ENCODE measurements around the gene GPI. TPM values are rescaled to one million over a fixed set of nuclear protein-coding genes. Genes with fewer than 3 reads are reported as not detected.
"Not testable (repeated sequence)": the region's sequence is repeated elsewhere in the genome, so short reads cannot be mapped to it uniquely, and the experiment has no call there.

Gene GPI
- total RNA-seq, 2 donors from 2014 or later: 106 to 188 TPM

- Histone ChIP-seq H3K27me3 (replicated peaks; ENCODE audit: insufficient read depth) (no peaks in the 10 kb centered on the region), H3K36me3 (peaks cover 3 to 7% of the 10 kb centered on the region in 2 donors), H3K4me1 (replicated peaks) (no peaks in the 10 kb centered on the region), H3K27ac (peak overlapping the region; percentile 32 to 70), H3K4me3 (no peak overlapping the region), H3K9me3 (no peaks in the 10 kb centered on the region)
- 93% methylated on average over 4 of the region's 4 CpGs for WGBS
- intact Hi-C loops (cut with DNase I): no loop called here
- DNase-seq (ENCODE audit: low spot score): no peak
- TF ChIP-seq, protein P1, sequence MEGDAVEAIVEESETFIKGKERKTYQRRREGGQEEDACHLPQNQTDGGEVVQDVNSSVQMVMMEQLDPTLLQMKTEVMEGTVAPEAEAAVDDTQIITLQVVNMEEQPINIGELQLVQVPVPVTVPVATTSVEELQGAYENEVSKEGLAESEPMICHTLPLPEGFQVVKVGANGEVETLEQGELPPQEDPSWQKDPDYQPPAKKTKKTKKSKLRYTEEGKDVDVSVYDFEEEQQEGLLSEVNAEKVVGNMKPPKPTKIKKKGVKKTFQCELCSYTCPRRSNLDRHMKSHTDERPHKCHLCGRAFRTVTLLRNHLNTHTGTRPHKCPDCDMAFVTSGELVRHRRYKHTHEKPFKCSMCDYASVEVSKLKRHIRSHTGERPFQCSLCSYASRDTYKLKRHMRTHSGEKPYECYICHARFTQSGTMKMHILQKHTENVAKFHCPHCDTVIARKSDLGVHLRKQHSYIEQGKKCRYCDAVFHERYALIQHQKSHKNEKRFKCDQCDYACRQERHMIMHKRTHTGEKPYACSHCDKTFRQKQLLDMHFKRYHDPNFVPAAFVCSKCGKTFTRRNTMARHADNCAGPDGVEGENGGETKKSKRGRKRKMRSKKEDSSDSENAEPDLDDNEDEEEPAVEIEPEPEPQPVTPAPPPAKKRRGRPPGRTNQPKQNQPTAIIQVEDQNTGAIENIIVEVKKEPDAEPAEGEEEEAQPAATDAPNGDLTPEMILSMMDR (IDR thresholded peaks at IDR 0.05): no peak
- TF ChIP-seq POLR2A (IDR thresholded peaks at IDR 0.05) (no peak), POLR2AphosphoS5 (IDR thresholded peaks at IDR 0.05) (no peak)
Measured at GRCh38 chr19:34325181-34325580, 39.8 kb upstream of the GPI start.

- H3K9me3 ChIP-seq: no peaks in the 10 kb centered on the region
- peaks cover 6 to 7% of the 10 kb centered on the region in 2 donors for H3K36me3 ChIP-seq
- H3K27me3 ChIP-seq (replicated peaks; ENCODE audit: insufficient read depth): no peaks in the 10 kb centered on the region
- WGBS: 47% methylated on average over 4 of the region's 4 CpGs
- TF ChIP-seq POLR2A (IDR thresholded peaks at IDR 0.05) (no peak), POLR2AphosphoS5 (IDR thresholded peaks at IDR 0.05) (peak; percentile 41)
- TF ChIP-seq, protein P1 (IDR thresholded peaks at IDR 0.05): no peak
- no peak for DNase-seq (ENCODE audit: low spot score)
- intact Hi-C loops (cut with DNase I): no loop called here
- H3K27ac ChIP-seq: peak overlapping the region; percentile 32 to 70
- H3K4me1 ChIP-seq (replicated peaks): no peaks in the 10 kb centered on the region
- H3K4me3 ChIP-seq: no peak overlapping the region
Measured at GRCh38 chr19:34325981-34326787, 38.8 kb upstream of the GPI start.

GRCh38 chr19:34327851-34328250 lies 37.1 kb upstream of the GPI start:
- Histone ChIP-seq H3K9me3 (no peaks in the 10 kb centered on the region), H3K36me3 (peaks cover 0 to 6% of the 10 kb centered on the region in 2 donors), H3K4me3 (no peak overlapping the region), H3K27ac (peak overlapping the region in 1 of 2 donors; percentile 3), H3K4me1 (replicated peaks) (no peaks in the 10 kb centered on the region), H3K27me3 (replicated peaks; ENCODE audit: insufficient read depth) (no peaks in the 10 kb centered on the region)
- whole genome bisulfite sequencing: 88% methylated on average over 15 of the region's 15 CpGs
- no peak for DNase-seq (ENCODE audit: low spot score)
- intact Hi-C loops (cut with DNase I): no loop called here
- TF ChIP-seq, protein P1 (IDR thresholded peaks at IDR 0.05): no peak
- TF ChIP-seq POLR2A (IDR thresholded peaks at IDR 0.05) (no peak), POLR2AphosphoS5 (IDR thresholded peaks at IDR 0.05) (no peak)

GRCh38 chr19:34328982-34329381 lies 36.0 kb upstream of the GPI start:
- peaks cover 0 to 6% of the 10 kb centered on the region in 2 donors for H3K36me3 ChIP-seq
- no peaks in the 10 kb centered on the region for H3K27me3 ChIP-seq (replicated peaks; ENCODE audit: insufficient read depth)
- 60% methylated on average over 1 of the region's 1 CpG for WGBS
- no peak overlapping the region for H3K4me3 ChIP-seq
- H3K27ac ChIP-seq: no peak overlapping the region
- no peak for TF ChIP-seq POLR2A (IDR thresholded peaks at IDR 0.05)
- no peak for TF ChIP-seq POLR2AphosphoS5 (IDR thresholded peaks at IDR 0.05)
- TF ChIP-seq, protein P1 (IDR thresholded peaks at IDR 0.05): no peak
- DNase-seq (ENCODE audit: low spot score): no peak
- no peaks in the 10 kb centered on the region for H3K4me1 ChIP-seq (replicated peaks)
- intact Hi-C loops (cut with DNase I): no loop called here
- H3K9me3 ChIP-seq: no peaks in the 10 kb centered on the region

- no peak for DNase-seq (ENCODE audit: low spot score)
- intact Hi-C loops (cut with DNase I): loop anchor here (10.0 kb wide), 1 partner anchor 75 kb away; the partner anchor contains the start of gene GARRE1
- Histone ChIP-seq H3K9me3 (no peaks in the 10 kb centered on the region), H3K4me1 (replicated peaks) (no peaks in the 10 kb centered on the region), H3K27ac (no peak overlapping the region), H3K4me3 (no peak overlapping the region), H3K27me3 (replicated peaks; ENCODE audit: insufficient read depth) (no peaks in the 10 kb centered on the region), H3K36me3 (peaks cover 0 to 6% of the 10 kb centered on the region in 2 donors)
- 87% methylated on average over 4 of the region's 4 CpGs for WGBS
- TF ChIP-seq, protein P1 (IDR thresholded peaks at IDR 0.05): no peak
- TF ChIP-seq POLR2A (IDR thresholded peaks at IDR 0.05): no peak
- TF ChIP-seq POLR2AphosphoS5 (IDR thresholded peaks at IDR 0.05): no peak
Measured at GRCh38 chr19:34330116-34330515, 34.9 kb upstream of the GPI start.

DNA sequence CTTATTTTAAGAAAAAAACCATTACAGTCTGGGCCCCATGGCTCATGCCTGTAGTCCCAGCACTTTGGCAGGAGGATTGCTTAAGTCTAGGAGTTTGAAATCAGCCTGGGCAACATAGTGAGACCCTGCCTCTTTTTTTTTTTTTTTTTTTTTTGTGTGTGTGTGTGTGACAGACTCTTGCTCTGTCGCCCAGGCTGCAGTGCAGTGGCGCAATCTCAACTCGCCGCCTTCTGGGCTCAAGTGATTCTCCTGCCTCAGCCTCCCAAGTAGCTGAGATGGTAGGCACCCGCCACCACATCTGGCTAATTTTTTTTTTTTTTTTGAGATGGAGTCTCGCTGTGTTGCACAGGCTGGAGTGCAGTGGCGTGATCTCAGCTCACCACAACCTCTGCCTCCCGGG lies 34.4 kb upstream of the GPI start:
- not testable (repeated sequence) for H3K27ac ChIP-seq; H3K36me3 ChIP-seq; H3K9me3 ChIP-seq; H3K4me3 ChIP-seq; H3K27me3 ChIP-seq (replicated peaks; ENCODE audit: insufficient read depth); H3K4me1 ChIP-seq (replicated peaks); DNase-seq (ENCODE audit: low spot score)
- 100% methylated on average over 8 of the region's 8 CpGs for WGBS
- intact Hi-C loops (cut with DNase I): loop anchor here (10.0 kb wide), 1 partner anchor 76 kb away; the partner anchor contains the start of gene GARRE1

- not testable (repeated sequence) for H3K27me3 ChIP-seq (replicated peaks; ENCODE audit: insufficient read depth); H3K36me3 ChIP-seq; H3K4me3 ChIP-seq; DNase-seq (ENCODE audit: low spot score); H3K27ac ChIP-seq; H3K9me3 ChIP-seq; H3K4me1 ChIP-seq (replicated peaks)
- 96% methylated on average over 10 of the region's 10 CpGs for WGBS
- intact Hi-C loops (cut with DNase I): loop anchor here (10.0 kb wide), 1 partner anchor 77 kb away; the partner anchor contains the start of gene GARRE1
Measured at GRCh38 chr19:34331596-34331995, 33.4 kb upstream of the GPI start.
